Measurements from ENCODE around the gene SLAMF6. TPM values are rescaled to one million over a fixed set of nuclear protein-coding genes. Genes with fewer than 3 reads are reported as not detected.

The SLAMF6 gene
- total RNA-seq, 1 experiment from 2014 or later, result not detected

GRCh38 chr1:160471253-160471652 is 51.8 kb downstream of the SLAMF6 start:
- Histone ChIP-seq H3K4me1 (ENCODE audit: control insufficient read depth, insufficient read depth, low read length) (no peaks in the 10 kb centered on the region), H3K9me3 (ENCODE audit: control insufficient read depth, insufficient read depth, low read depth, low read length) (no peaks in the 10 kb centered on the region), H3K27me3 (ENCODE audit: control insufficient read depth, insufficient read depth, low read length) (peaks cover 25% of the 10 kb centered on the region), H3K36me3 (ENCODE audit: control insufficient read depth, insufficient read depth, low read length) (no peaks in the 10 kb centered on the region), H3K4me3 (ENCODE audit: low read depth in 2 of 2, low read length in 2 of 2) (no peak overlapping the region), H3K27ac (ENCODE audit: low read length) (no peak overlapping the region)
- BruUV-seq (replicated peaks), result no TSS peak
- intact Hi-C loops (cut with micrococcal nuclease; ENCODE audit: unreplicated experiment), result no loop called here
- ATAC-seq, result no peak
- TF ChIP-seq REST (IDR thresholded peaks at IDR 0.05; ENCODE audit: insufficient read depth in 1 of 2, low read depth in 2 of 2, low read length in 1 of 2), result no peak
- TF ChIP-seq POLR2AphosphoS5 (IDR thresholded peaks at IDR 0.05; ENCODE audit: low read depth, low read length), result no peak
- no peak for TF ChIP-seq TCF7L2 (IDR thresholded peaks at IDR 0.05; ENCODE audit: low read depth, low read length)
- no peak for TF ChIP-seq SIN3A (IDR thresholded peaks at IDR 0.05; ENCODE audit: borderline replicate concordance, insufficient read depth, low read depth, low read length)
- TF ChIP-seq CTCF (IDR thresholded peaks at IDR 0.05), result no peak
- ChIA-PET POLR2A (no interaction called here), CTCF (no interaction called here)
- DNase-seq (ENCODE audit: low read depth, low spot score), result no peak
- in situ Hi-C loops (cut with HindIII; ENCODE audit: low pct_unique_long_range_greater_than_20kb, low sequenced_read_pairs), result no loop called here

GRCh38 chr1:160467576-160467975 is 55.5 kb downstream of the SLAMF6 start:
- Histone ChIP-seq H3K27ac (ENCODE audit: low read length) (no peak overlapping the region), H3K36me3 (ENCODE audit: control insufficient read depth, insufficient read depth, low read length) (no peaks in the 10 kb centered on the region), H3K4me3 (ENCODE audit: low read depth in 2 of 2, low read length in 2 of 2) (no peak overlapping the region), H3K4me1 (ENCODE audit: control insufficient read depth, insufficient read depth, low read length) (no peaks in the 10 kb centered on the region), H3K9me3 (ENCODE audit: control insufficient read depth, insufficient read depth, low read depth, low read length) (no peaks in the 10 kb centered on the region), H3K27me3 (ENCODE audit: control insufficient read depth, insufficient read depth, low read length) (peaks cover 27% of the 10 kb centered on the region)
- POLR2A ChIA-PET, result no interaction called here
- BruUV-seq (replicated peaks), result no TSS peak
- in situ Hi-C loops (cut with HindIII; ENCODE audit: low pct_unique_long_range_greater_than_20kb, low sequenced_read_pairs), result no loop called here
- DNase-seq (ENCODE audit: low read depth, low spot score), result no peak
- ATAC-seq, result no peak
- TF ChIP-seq REST (IDR thresholded peaks at IDR 0.05; ENCODE audit: insufficient read depth in 1 of 2, low read depth in 2 of 2, low read length in 1 of 2) (no peak), POLR2AphosphoS5 (IDR thresholded peaks at IDR 0.05; ENCODE audit: low read depth, low read length) (no peak), TCF7L2 (IDR thresholded peaks at IDR 0.05; ENCODE audit: low read depth, low read length) (no peak)
- CTCF ChIA-PET, result no interaction called here
- intact Hi-C loops (cut with micrococcal nuclease; ENCODE audit: unreplicated experiment), result no loop called here

All from Panc1 (cell line).